K562 (cell line): Measurements from ENCODE around the gene CLEC3B. TPM values are rescaled to one million over a fixed set of nuclear protein-coding genes. Genes with fewer than 3 reads are reported as not detected.
A peak's percentile ranks its signal among the peaks of the same experiment; 100 is the strongest.

Source experiments
- BMI1 ChIP-seq: fragments of 150-350 bp; IDR thresholded peaks from 2 replicates; pipeline ENCODE4 v1.6.1; 2014; ENCODE audit warnings: low read length
- FOXJ3 ChIP-seq: sonication (generic); formaldehyde crosslinking; IDR thresholded peaks from 2 replicates; pipeline ENCODE4 v1.4.0; 2020; ENCODE audit warnings: mild to moderate bottlenecking, missing genetic modification reagents
- HCFC1 ChIP-seq: IDR thresholded peaks from 2 replicates; pipeline ENCODE4 v1.6.1; 2012; ENCODE audit warnings: low read depth, low read length, improper control_type of control experiment
- MCM3 ChIP-seq: fragments of 450-650 bp; IDR thresholded peaks from 2 replicates; pipeline ENCODE4 v1.6.1; 2016
- MTA3 ChIP-seq: fragments of 450-650 bp; formaldehyde crosslinking; IDR thresholded peaks from 2 replicates; pipeline ENCODE4 v1.6.1; 2017; ENCODE audit warnings: mild to moderate bottlenecking, borderline replicate concordance
- NCOA2 ChIP-seq, 2 experiments: fragments of 450-650 bp; IDR thresholded peaks; 2 replicates each; pipeline ENCODE4 v1.6.1; 2018; ENCODE audit warnings: mild to moderate bottlenecking in 2 of 2, moderate library complexity in 1 of 2; ENCODE audit not compliant: partially characterized antibody in 2 of 2
- RNF219 ChIP-seq: fragments of 250-450 bp; sonication (Bioruptor Pico); IDR thresholded peaks from 2 replicates; pipeline ENCODE4 v1.5.0; 2022; ENCODE audit warnings: mild to moderate bottlenecking
- STAG1 ChIP-seq: sonication (generic); formaldehyde crosslinking; IDR thresholded peaks from 2 replicates; pipeline ENCODE4 v1.5.0; 2020; ENCODE audit warnings: missing genetic modification reagents, borderline replicate concordance
- ZNF174 ChIP-seq: fragments of 250-450 bp; sonication (Bioruptor Pico); IDR thresholded peaks from 2 replicates; pipeline ENCODE4 v1.4.0; 2020; ENCODE audit warnings: mild to moderate bottlenecking
- ZNF23 ChIP-seq: fragments of 250-450 bp; sonication (Bioruptor Pico); IDR thresholded peaks from 2 replicates; pipeline ENCODE4 v1.4.0; 2020; ENCODE audit warnings: mild to moderate bottlenecking
- ZNF316 ChIP-seq: fragments of 450-650 bp; IDR thresholded peaks from 2 replicates; pipeline ENCODE4 v1.6.1; 2016
- ZNF318 ChIP-seq, 2 experiments: fragments of 450-650 bp; IDR thresholded peaks; 2 replicates each; pipeline ENCODE4 v1.6.1; 2016; ENCODE audit warnings: mild to moderate bottlenecking in 2 of 2, borderline replicate concordance in 1 of 2, low read depth in 1 of 2, moderate library complexity in 1 of 2
- ZNF561 ChIP-seq: fragments of 450-650 bp; formaldehyde crosslinking; conservative IDR thresholded peaks from 2 replicates; pipeline ENCODE4 v1.4.0; 2020; ENCODE audit warnings: mild to moderate bottlenecking, moderate library complexity
- ZNF639 ChIP-seq, 2 experiments: fragments of 200-800 bp in 1 of 2; sonication (Bioruptor generic) in 1 of 2; sonication (generic) in 1 of 2; formaldehyde crosslinking in 1 of 2; IDR thresholded peaks in 1 of 2; conservative IDR thresholded peaks in 1 of 2; 2 replicates each; pipeline versions ENCODE4 v1.5.0 to v1.6.1; 2016 to 2020; ENCODE audit warnings: missing compliant biosample characterization in 1 of 2, missing genetic modification characterization in 1 of 2, missing genetic modification reagents in 1 of 2
- polyA plus RNA-seq, 8 experiments: library from polyadenylated mRNA; depleted of rRNA in 4 of 8; stranded (reverse) in 5 of 8; unstranded in 3 of 8; fragments of >200 nt; fragmentation: Nextera tagmentation in 2 of 8; fragmentation: Illumina TruSeq in 1 of 8; extraction: Ambion mirVana in 2 of 8; extraction: Trizol in 1 of 8; gene quantifications; 2 replicates each; pipeline versions ENCODE4 v1.2.1 to v1.2.3, GENCODE V29; 2011 to 2014; ENCODE audit warnings: inconsistent platforms in 1 of 8, missing spikeins in 1 of 8
- total RNA-seq, 7 experiments: library from RNA; depleted of rRNA in 6 of 7; stranded (reverse); fragments of >200 nt in 6 of 7; fragmentation: Illumina TruSeq in 2 of 7; extraction: Trizol in 2 of 7; gene quantifications; 2 replicates each; pipeline versions ENCODE4 v1.2.1 to v1.2.3, GENCODE V29; 2011 to 2021; ENCODE audit warnings: low replicate concordance in 1 of 7

Gene CLEC3B
- total and polyA plus RNA-seq, 9 of the 15 experiments (the other 6 are each of a cell fraction or from before 2014, with no cell fraction given) = not detected

- TF ChIP-seq ZNF318 (IDR thresholded peaks at IDR 0.05; ENCODE audit: borderline replicate concordance in 1 of 2, low read depth in 1 of 2) = peak in 1 of 2 experiments; percentile 84; a peak in 2 of 4 replicates
- TF ChIP-seq RNF219 (CRISPR knock-in tag) = peak; percentile 100
- peak; percentile 100 for TF ChIP-seq ZNF23
- TF ChIP-seq ZNF316 = no peak
- peak in 1 of 2 experiments; percentile 100; a peak in 2 of 4 replicates for TF ChIP-seq ZNF639 (CRISPR knock-in tag; conservative IDR thresholded peaks at IDR 0.05 in 1 of 2, IDR thresholded peaks at IDR 0.05 in 1 of 2)
- no peak for TF ChIP-seq MCM3
- TF ChIP-seq NCOA2 (IDR thresholded peaks at IDR 0.05; ENCODE audit: partially characterized antibody in 2 of 2) = no peak
- peak; percentile 100 for TF ChIP-seq ZNF561 (CRISPR knock-in tag)
- peak; percentile 85 for TF ChIP-seq BMI1
- TF ChIP-seq FOXJ3 (CRISPR knock-in tag) = no peak
- peak; percentile 94 for TF ChIP-seq MTA3
- no peak for TF ChIP-seq STAG1 (CRISPR knock-in tag)
- TF ChIP-seq ZNF174 (CRISPR knock-in tag) = peak; percentile 100
- TF ChIP-seq HCFC1 = no peak; the same call in 1 of the 2 replicates
Observed at GRCh38 chr3:45064512-45065372, 38.6 kb downstream of the CLEC3B start (continued).
